HG03342 (cell line): Measurements from ENCODE around the gene WNT1.

Experiments used
- ATAC-seq: cut with Tn5 transposase; IDR thresholded peaks from one replicate; pipeline ENCODE4 v1.9.1; 2021; ENCODE audit warnings: mild to moderate bottlenecking, moderate library complexity; ENCODE audit not compliant: unreplicated experiment

WNT1 gene

DNA sequence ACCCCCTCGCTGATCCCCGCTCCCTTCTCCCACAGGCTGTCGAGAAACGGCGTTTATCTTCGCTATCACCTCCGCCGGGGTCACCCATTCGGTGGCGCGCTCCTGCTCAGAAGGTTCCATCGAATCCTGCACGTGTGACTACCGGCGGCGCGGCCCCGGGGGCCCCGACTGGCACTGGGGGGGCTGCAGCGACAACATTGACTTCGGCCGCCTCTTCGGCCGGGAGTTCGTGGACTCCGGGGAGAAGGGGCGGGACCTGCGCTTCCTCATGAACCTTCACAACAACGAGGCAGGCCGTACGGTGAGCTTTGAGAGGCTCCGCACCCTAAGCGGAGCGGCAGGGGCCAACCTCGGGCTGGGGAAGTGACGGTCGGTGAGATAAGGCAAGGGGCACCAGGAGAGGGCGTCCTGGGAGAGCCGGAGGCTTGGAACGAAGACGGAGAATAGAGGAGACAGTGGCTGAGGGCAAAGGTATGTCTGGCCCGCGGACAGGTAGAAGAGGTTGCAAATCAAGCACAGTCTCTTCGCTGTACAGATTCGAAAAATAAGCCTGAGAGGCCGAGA is 2.3 kb downstream of the WNT1 start:
- ATAC-seq = no peak

DNA sequence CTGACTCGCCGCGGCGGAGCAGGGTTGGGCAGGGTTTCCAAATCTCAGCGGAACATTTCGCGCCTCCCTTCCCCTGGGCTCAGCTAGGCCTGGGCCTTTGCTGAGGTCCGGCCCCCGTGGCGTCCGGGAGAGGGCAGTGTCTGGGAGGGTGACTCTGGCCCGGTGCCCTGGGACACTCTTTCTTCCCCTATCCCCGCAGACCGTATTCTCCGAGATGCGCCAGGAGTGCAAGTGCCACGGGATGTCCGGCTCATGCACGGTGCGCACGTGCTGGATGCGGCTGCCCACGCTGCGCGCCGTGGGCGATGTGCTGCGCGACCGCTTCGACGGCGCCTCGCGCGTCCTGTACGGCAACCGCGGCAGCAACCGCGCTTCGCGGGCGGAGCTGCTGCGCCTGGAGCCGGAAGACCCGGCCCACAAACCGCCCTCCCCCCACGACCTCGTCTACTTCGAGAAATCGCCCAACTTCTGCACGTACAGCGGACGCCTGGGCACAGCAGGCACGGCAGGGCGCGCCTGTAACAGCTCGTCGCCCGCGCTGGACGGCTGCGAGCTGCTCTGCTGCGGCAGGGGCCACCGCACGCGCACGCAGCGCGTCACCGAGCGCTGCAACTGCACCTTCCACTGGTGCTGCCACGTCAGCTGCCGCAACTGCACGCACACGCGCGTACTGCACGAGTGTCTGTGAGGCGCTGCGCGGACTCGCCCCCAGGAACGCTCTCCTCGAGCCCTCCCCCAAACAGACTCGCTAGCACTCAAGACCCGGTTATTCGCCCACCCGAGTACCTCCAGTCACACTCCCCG is 3.0 kb downstream of the WNT1 start:
- no peak for ATAC-seq

DNA sequence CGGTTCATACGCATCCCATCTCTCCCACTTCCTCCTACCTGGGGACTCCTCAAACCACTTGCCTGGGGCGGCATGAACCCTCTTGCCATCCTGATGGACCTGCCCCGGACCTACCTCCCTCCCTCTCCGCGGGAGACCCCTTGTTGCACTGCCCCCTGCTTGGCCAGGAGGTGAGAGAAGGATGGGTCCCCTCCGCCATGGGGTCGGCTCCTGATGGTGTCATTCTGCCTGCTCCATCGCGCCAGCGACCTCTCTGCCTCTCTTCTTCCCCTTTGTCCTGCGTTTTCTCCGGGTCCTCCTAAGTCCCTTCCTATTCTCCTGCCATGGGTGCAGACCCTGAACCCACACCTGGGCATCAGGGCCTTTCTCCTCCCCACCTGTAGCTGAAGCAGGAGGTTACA is 3.6 kb downstream of the WNT1 start:
- ATAC-seq = no peak

- ATAC-seq = no peak
Observed at GRCh38 chr12:48982397-48983080, 4.4 kb downstream of the WNT1 start.

DNA sequence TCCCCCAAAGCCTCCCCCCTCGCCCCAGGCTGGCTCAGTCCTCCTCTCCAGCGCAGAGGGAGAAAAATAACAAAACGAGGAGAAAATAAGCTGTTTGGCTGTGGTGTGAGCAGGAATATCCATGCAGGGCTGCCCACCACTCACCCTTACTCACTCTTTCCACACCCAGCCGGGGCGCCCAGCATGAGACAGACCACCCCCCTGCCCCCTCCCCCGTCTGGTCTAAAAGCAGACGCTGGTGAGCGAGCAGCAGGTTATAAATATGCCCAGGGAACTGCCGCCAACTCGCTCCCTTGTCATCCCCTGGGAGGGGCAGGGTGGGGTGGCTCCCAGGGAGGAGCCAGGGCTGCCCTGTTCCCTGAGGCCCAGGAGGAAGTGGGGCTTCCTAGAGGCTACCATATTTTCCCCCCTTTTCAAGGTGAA is 7.4 kb downstream of the WNT1 start:
- ATAC-seq = no peak

- no peak for ATAC-seq
Observed at GRCh38 chr12:48985901-48986300, 7.8 kb downstream of the WNT1 start.

GRCh38 chr12:48986720-48987291 is 8.7 kb downstream of the WNT1 start:
- ATAC-seq = no peak

DNA sequence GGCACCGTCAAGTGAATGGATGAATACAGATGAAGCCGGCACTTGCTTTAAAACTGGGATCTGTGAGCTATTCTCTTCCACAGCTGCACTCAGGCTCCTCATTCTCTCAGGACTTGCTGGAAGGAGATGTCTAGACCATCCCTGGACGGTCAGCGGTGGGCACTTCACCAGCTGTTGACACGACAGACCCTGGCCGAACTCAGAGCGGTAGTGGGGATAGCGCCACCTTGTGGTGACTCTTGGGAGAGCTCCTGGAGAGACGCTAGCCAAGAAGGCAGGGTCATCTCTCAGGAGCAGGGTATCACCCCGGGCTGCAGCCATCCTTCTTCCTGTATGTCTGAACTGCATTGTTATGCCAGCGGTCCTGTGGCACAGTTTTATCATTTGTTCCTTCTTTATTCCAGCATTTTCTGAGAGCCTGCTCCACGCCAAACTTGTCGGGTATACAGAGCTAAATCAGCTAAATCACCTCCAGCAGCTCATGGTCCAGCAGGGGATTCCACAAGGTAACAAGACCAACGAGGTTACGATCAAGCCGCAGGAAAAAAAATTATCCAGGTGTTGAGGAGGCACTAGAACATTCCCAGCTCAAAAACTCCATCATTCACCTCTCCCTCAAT is 10.0 kb downstream of the WNT1 start:
- no peak for ATAC-seq

DNA sequence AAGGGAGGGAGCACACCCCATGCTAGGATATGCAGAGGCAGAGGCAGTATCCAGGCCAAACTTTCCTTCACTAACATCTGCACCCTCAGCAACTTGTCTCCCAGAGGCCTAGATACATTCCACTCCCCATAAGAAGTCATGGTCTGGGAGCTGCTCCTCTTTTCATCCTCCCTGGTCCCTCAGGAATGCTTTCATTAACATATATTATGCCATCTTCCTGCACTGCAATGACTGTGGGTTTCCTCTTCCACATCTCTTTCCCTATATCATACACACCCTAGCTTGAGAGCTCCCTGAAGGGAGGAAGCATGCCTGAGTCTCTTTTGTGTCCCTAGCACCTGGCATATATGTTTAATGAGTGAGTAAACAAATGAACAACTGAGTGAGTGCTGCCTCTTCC is 12.4 kb downstream of the WNT1 start:
- ATAC-seq = no peak

DNA sequence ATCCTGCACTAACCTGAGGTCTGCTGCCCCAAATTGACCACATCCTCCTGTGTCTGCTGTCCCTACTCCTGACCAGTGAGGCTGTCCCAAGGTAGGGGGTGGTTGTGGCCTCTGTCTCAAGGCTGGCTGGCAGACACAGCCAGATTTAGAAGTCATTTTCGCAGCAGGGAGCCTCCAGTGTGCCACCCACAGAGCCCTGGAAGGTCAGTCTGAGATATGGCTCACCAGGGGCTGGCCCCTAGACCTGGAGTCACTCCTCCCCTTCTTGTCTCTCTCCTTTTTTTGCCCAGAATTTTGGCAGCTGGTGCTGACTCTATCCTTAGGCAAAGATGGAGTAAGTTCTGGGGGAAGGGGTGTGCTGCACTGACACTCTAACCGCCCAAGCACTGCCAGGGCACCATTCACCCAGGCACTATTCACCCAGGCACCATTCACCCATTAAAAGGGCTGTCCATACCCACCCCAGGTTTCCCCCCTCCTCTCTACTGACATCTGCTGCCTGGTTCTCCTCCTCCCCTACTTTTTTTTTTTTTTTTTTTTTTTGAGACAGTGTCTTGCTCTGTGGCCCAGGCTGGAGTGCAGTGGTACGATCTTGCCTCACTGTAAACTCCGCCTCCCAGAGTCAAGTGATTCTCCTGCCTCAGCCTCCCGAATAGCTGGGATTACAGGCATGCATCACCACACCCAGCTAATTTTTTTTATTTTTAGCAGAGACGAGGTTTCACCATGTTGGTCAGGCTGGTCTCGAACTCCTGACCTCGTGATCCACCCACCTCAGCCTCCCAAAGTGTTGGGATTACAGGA is 13.3 kb downstream of the WNT1 start:
- no peak for ATAC-seq

DNA sequence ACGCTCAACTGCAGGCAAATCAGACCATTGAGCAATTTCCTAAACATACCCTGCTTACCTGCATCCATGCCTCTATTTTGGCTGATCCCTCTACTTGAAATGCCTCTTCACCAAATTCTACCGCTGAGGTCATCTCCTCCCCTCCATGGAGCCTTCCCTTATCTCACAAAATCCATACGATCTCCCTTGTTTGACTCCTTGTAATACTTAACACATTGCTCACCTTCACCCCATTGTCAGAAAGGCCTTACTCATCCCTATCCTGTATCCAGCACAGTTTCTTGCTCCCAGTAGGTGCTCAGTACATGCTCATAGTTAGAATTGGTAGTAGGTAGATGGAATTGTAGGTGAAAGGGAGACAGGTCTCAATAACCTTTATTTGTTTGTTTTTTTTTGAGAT is 15.7 kb downstream of the WNT1 start:
- no peak for ATAC-seq

- ATAC-seq = no peak
Observed at GRCh38 chr12:48994224-48995085, 16.3 kb downstream of the WNT1 start.

DNA sequence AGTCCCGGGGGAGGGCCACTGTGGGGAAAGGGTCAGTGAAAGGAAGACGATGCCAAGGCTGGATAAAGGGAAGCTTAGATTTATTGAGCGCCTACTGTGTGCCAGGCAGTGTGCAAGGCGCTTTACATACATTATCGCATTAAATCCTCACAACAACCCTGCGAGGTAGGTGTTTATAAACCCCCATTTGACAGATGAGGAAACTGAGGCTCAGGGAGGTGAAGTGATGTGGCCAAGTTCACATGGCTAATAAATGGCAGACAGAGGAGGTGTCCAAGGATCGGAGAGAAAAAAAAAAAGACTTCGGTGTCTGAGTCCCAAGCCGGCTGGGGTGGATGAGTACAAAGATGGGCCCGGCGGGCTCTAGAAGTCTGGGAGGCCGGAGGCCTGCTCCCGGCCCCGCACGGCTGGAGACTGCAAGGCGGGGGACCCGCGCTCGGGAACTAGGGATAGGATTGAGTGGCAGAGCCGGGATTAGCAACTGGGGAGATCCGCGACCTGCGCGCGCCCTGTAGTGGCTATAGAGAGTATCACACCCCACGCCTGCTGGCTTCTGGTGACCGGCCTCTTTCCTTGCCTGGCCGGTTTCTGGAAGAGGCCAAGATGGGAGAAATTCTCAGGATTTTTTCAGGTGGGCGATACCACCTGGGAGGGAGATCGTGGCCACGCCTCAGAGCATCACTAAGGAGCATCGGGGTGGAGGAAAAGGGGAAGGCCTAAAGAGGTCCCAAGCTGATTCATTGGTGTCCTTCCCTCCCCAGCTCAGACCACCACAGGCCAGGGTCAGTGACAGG is 17.2 kb downstream of the WNT1 start:
- no peak for ATAC-seq

DNA sequence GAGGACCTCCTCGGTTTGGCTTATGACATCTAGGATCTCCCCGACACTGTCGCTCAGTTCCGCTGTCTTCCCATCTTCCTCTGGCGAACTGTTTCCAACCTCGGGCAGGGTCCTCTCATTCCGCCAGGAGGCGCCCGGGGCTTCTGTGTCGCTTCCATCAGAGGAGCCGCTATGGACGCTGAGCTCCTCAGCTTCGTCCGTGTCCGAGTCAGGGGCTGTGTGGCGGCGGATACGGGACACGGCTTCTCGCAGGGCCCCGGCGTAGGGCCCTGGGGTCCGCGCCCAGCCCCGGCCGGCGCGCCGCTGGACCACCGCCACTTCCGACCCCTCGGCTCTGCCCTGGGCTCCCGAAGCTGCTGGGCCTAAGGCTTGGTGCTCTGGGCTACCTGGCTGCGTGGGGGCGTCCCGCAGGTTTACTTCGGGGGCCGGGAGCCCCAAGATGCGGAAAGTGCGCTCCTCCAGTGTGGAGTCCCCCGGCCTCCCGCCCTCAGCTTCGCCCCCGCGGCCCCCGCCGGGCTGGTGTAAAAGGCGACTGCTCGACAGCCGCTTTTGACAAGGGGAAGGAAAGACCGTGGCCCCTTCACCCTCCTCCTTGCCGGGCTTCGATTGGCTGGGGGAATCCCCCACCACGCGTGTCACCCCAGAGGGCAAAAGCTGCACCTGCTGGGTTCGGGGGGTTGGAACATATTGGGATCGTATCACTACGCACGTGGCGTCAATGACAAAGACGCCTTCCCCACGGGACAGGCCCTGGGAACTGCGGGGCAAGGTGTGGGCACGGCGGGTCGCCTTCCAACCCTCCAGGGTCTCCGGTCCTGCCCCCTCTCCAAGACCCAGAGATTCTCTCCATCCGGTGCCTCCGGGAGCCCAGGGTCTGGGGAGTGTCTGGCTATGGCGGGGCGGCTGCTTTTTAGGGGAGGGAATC is 18.9 kb downstream of the WNT1 start:
- ATAC-seq = no peak

DNA sequence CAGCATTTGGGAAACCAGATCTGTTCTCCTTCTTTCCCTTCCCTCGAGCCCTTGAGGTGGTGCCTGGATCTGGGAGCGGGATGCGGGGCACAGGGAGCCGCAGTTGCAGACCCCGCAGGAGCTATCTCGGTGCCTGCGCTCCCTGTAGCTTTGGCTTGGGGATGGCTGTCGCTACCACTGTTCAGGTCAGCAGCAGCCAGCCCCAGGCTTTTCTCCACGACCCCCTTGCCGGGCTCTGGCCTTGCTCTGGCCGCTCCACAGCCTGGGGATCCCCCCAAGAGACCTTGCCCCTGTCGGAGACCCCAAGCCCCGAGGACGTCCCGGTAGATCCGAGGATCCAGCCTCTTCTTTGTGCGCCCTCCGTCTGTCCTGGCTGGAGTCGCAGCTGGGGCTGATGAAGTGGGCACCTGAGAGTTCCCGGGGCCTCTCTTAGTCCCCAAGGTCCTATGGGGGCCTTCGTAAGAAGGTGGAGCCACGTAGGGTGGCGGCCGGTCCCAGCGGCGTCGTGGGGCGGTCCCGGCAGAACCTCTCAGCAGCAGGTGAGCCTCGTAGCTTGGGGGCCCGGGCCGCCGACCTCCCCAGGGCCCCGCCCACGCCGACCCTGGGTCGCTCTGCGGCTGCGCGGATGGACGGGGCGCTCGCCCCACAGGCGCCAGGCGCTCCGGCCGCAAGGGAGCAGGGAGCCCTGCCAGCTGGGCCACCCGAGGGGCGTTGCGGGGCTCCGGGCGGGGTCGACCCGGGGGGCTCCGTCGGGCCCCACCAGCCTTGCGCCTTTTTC is 19.8 kb downstream of the WNT1 start:
- ATAC-seq = no peak

DNA sequence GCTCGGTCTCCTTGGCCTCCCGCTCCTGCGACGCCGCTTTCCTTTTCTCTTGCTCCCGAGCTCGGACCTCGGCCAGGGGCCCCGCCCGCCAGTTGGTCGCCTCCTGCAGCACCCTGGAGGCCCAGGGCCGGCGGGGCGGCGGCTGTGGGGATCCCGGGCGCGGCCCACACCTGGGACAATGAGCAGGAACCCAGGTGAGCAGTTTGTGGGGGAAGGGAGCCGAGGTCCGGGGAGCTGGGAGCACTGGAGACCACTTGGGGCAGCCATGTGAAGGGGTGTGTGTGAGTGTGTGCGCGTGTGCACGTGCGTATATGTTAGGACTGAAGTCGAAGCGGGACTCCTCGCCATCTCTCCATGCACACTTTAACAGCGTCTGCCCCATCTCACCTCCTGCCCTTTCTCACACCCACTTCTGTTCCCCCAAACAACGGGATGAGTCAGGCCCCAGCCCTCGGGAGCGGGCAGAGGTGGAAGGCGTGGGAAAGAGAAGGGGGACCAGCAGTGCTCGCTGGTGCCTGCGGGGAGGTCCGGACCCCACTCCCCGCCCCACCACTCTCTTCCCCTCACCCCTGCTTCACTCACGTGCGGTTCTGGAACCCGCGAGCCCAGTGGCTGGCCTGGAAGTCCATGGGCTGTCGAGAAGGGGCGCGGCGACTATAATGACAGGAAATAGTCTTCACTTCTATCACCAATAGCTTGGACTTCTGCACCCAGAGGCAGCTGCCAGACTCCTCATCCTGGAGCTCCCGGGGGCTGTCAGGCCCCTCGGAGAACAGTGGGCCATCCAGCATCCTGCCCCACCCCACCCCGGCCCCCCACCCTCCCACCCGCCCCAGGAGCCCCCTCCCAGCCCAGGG is 20.6 kb downstream of the WNT1 start:
- peak; percentile 2 for ATAC-seq
